ENCODE data around the gene RABL6.
A peak's percentile ranks its signal among the peaks of the same experiment; 100 is the strongest.
"Not testable (repeated sequence)": the region's sequence is repeated elsewhere in the genome, so short reads cannot be mapped to it uniquely, and the experiment has no call there.

RABL6 gene

GRCh38 chr9:136807281-136808074 lies at the start of gene RABL6:
TSS of gene RABL6 (plus strand) at chr9:136807948. CDS start at chr9:136808197, 249 bp downstream.
- DNase-seq, result peak; percentile 77

- no peak for DNase-seq
Observed at GRCh38 chr9:136759001-136759400, 48.7 kb upstream of the RABL6 start.

- DNase-seq, result no peak
Observed at GRCh38 chr9:136759436-136760325, 48.1 kb upstream of the RABL6 start.

- no peak for DNase-seq
Observed at GRCh38 chr9:136760424-136760823, 47.3 kb upstream of the RABL6 start.

GRCh38 chr9:136760834-136761544 lies 46.8 kb upstream of the RABL6 start:
- DNase-seq, result not testable (repeated sequence)

GRCh38 chr9:136761545-136761981 lies 46.2 kb upstream of the RABL6 start:
- DNase-seq, result no peak

GRCh38 chr9:136762221-136762691 lies 45.5 kb upstream of the RABL6 start:
- no peak for DNase-seq

GRCh38 chr9:136762915-136763648 lies 44.7 kb upstream of the RABL6 start:
- DNase-seq, result peak; percentile 50

GRCh38 chr9:136763649-136764035 lies 44.1 kb upstream of the RABL6 start:
- no peak for DNase-seq

- DNase-seq, result no peak
Observed at GRCh38 chr9:136764301-136764891, 43.4 kb upstream of the RABL6 start, which contains the start of gene LCN15. TSS of gene LCN15 (minus strand) at chr9:136764518. CDS start at chr9:136764488, 30 bp downstream.

GRCh38 chr9:136765041-136765440 lies 42.7 kb upstream of the RABL6 start:
- no peak for DNase-seq

- not testable (repeated sequence) for DNase-seq
Observed at GRCh38 chr9:136765745-136766409, 41.9 kb upstream of the RABL6 start.

- DNase-seq, result peak; percentile 73
Observed at GRCh38 chr9:136766410-136767120, 41.2 kb upstream of the RABL6 start.

GRCh38 chr9:136769710-136770191 lies 38.0 kb upstream of the RABL6 start:
- peak; percentile 58 for DNase-seq

- DNase-seq, result no peak
Observed at GRCh38 chr9:136771907-136772415, 35.8 kb upstream of the RABL6 start.

- DNase-seq, result peak; percentile 30
Observed at GRCh38 chr9:136773386-136774044, 34.2 kb upstream of the RABL6 start.

- DNase-seq, result no peak
Observed at GRCh38 chr9:136774416-136775045, 33.2 kb upstream of the RABL6 start.

GRCh38 chr9:136775191-136775590 lies 32.6 kb upstream of the RABL6 start:
- no peak for DNase-seq

GRCh38 chr9:136776947-136777346 lies 30.8 kb upstream of the RABL6 start:
- DNase-seq, result no peak
